SIG-M5 treated with dmso at 0.1 percent for 504 hours (cell line): ENCODE results near the gene ZBTB11.
"Not testable (repeated sequence)": the region's sequence is repeated elsewhere in the genome, so short reads cannot be mapped to it uniquely, and the experiment has no call there.

Experiments used
- DNase-seq: peaks from one replicate; lab custom pipeline; 2025; ENCODE audit not compliant: unreplicated experiment; lab: John Stamatoyannopoulos, UW

The ZBTB11 gene

GRCh38 chr3:101646726-101647125 is 30.2 kb downstream of the ZBTB11 start:
- no peak for DNase-seq

- no peak for DNase-seq
These were observed 32.9 kb downstream of the ZBTB11 start for GRCh38 chr3:101643861-101644613.

GRCh38 chr3:101643009-101643844 is 33.7 kb downstream of the ZBTB11 start:
- DNase-seq: no peak

GRCh38 chr3:101642441-101642840 is 34.5 kb downstream of the ZBTB11 start:
- DNase-seq: no peak

GRCh38 chr3:101641397-101642115 is 35.4 kb downstream of the ZBTB11 start:
- DNase-seq: not testable (repeated sequence)

GRCh38 chr3:101640256-101640655 is 36.7 kb downstream of the ZBTB11 start:
- DNase-seq: no peak

GRCh38 chr3:101639280-101639963 is 37.5 kb downstream of the ZBTB11 start:
- no peak for DNase-seq

GRCh38 chr3:101638261-101638745 is 38.6 kb downstream of the ZBTB11 start:
- DNase-seq: no peak

GRCh38 chr3:101637451-101637850 is 39.5 kb downstream of the ZBTB11 start:
- no peak for DNase-seq

- peak; percentile 51 for DNase-seq
These were observed 40.8 kb downstream of the ZBTB11 start for GRCh38 chr3:101635954-101636798.

- no peak for DNase-seq
These were observed 41.6 kb downstream of the ZBTB11 start for GRCh38 chr3:101635345-101635744.

- no peak for DNase-seq
These were observed 42.2 kb downstream of the ZBTB11 start for GRCh38 chr3:101634591-101635196.

- no peak for DNase-seq
These were observed 43.7 kb downstream of the ZBTB11 start for GRCh38 chr3:101633186-101633585.

GRCh38 chr3:101632586-101632985 is 44.3 kb downstream of the ZBTB11 start:
- no peak for DNase-seq

- not testable (repeated sequence) for DNase-seq
These were observed 45.0 kb downstream of the ZBTB11 start for GRCh38 chr3:101631959-101632358.

- DNase-seq: no peak
These were observed 45.7 kb downstream of the ZBTB11 start for GRCh38 chr3:101631098-101631796.

- DNase-seq: no peak
These were observed 47.7 kb downstream of the ZBTB11 start for GRCh38 chr3:101629219-101629618.

- DNase-seq: no peak
These were observed 51.1 kb downstream of the ZBTB11 start for GRCh38 chr3:101625879-101626278.

- DNase-seq: no peak
These were observed 52.1 kb downstream of the ZBTB11 start for GRCh38 chr3:101624857-101625256.
